CD4-positive, alpha-beta T cell treated with Interleukin-1 beta for 1 hour (primary cell): ENCODE measurements around the gene PANK4.

ENCODE experiments used
- DNase-seq, 2 donors: peaks; one replicate each; pipeline ENCODE4 v3.0.0-alpha.2; 2020 to 2022

PANK4 gene

DNA sequence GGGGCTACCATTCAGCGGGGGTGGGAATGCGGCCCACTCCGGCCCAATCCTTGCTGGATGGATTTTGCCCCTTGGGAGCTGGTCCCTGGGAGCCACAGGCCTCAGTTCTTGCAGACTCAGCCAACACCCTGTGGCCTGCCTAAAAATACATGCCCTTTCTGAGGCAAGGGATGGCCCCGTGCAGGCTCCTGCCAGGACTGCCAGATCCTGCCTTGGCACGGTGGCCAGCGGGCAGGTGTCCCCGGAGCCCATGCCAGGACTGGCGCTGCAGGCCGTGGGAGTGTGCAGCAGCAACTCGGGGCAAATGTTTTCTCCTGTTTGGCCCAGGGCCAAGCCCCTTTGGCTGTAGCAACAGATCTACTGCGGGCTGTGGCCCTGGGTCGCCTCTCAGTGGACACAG is 1.6 kb upstream of the PANK4 start:
- DNase-seq: no peak

- DNase-seq: no peak
Measured at GRCh38 chr1:2527556-2527860, 1.1 kb upstream of the PANK4 start.

DNA sequence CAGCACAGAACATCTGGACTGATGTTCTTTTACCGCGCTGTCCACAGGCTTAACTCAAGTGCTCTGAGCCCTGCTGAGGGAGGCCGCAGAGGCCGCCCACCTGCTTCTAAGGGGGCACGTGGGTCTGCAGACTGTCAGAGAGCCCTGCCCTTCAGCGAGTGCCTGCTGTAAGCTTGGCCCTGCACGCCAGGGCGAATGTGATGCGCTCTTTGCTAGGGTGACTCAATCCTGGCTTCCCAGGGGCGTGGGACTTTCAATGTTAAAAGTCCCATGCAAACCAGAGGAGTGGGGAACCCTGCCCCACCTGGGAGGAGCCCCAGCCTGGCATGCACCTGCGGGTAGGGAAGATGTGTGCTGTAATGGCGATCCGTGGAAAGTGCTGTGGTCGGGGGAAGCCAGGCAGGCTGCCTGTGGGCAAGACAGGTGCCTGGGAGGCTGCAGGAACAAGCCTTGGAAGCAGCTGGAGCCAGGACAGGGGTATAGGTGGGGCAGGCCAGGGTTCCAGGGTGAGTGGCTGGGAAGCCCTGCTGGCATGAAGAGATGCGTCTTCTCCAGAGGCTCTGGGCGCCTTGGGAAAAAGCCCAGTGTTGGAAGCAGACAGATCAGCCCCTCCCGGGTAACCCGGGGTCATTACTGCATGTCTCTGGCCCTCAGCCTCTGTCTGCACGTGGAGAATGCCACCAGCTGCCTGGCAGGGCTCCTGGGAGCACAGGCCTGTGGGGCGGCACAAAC is 594 bp upstream of the PANK4 start:
- DNase-seq: no peak

DNA sequence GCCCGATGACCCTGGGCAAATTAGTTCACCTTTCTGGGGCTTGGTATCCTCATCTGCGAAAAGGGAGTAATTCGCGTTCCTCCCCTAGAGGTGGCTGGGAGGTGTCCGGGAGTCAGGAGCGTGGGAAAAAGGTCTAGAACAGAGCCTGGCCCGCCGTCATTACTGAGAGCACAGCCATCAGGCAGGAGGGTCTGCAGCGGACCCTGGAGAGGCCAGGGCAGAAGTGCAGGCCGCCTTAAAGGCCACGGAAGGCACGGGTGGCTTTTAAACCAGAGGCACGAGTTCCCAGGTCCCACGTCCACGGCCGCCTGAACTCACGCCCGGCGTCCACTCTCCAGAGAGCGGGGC is 850 bp downstream of the PANK4 start:
- DNase-seq: no peak

GRCh38 chr1:2523891-2524609 is 2.3 kb downstream of the PANK4 start:
- peak; percentile 40 to 61 for DNase-seq

DNA sequence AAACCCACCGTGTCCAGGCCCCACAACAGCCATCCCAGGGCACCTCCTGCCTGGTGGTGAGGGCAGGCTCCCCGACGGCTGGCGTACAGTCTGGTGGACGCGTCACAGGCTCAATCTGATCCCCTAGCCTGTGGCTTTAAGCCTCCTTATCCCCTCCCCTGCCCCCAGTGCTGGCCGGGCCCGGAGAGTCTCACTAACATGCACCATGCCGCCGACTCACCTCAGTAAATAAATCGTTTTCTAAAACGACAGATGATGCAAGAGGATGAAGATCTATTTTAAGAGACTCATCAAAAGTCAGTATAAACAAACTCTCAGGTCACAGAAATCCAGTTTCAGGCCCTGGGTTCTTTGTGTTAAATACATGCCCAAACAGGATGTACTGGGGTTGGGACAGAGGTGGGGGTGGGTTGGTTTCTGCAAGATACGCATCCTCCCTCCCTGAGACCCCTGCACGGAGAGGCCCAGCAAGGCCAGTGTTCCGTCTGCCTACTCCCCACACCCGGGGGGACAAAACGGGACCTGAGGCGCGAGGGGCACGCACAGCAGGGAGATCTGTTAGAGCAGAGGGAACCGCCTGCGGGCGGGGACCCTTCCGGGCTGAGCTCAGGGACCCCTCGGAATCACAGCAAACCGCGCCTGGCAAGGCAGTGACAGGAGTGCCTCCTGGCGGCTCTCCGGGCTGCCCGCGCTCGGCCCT is 3.1 kb downstream of the PANK4 start:
- peak in 1 of 2 donors; percentile 22 for DNase-seq

- no peak for DNase-seq
Measured at GRCh38 chr1:2522230-2522629, 4.2 kb downstream of the PANK4 start.

DNA sequence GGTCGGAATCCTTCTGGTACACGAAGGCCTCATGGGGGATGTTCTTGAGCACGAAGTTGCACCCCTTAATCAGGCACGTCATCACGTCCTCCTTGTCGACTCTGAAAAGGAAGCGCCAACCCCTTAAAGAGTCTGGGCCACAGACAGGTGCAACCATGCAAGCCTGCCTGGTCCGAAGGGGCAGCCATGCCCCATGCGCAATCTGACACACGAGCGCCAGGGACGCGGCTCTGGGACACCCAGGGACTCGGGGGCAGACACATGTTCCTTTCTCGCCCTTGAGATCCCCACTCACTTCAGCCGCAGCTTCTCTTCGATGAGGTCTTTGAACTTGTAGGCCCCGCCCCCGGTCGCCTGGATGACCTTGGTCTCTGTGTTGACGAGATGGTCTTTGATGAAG is 5.6 kb downstream of the PANK4 start:
- DNase-seq: no peak

DNA sequence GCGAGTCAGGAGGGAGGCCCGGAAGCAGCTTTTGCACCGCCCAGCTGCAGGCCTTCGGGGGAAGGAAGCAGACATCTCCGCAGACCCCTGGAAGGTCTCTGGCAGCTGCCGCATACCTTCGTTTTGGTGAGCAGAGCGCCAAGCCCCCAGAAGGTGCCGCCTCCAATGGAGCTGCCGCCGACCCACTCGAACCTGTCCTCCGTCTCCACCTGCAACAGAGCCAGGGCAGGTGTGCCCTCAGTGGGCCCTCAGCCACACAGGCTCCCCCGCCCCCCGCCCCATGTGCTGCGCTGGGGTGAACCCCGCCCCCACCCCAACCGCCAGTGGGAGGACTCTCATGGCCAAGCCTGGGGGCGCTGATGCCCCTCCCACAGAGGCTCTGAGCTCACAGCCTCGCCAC is 6.2 kb downstream of the PANK4 start:
- no peak for DNase-seq

- DNase-seq: no peak
Measured at GRCh38 chr1:2519729-2520128, 6.7 kb downstream of the PANK4 start.

- DNase-seq: no peak
Measured at GRCh38 chr1:2519029-2519685, 7.2 kb downstream of the PANK4 start.

DNA sequence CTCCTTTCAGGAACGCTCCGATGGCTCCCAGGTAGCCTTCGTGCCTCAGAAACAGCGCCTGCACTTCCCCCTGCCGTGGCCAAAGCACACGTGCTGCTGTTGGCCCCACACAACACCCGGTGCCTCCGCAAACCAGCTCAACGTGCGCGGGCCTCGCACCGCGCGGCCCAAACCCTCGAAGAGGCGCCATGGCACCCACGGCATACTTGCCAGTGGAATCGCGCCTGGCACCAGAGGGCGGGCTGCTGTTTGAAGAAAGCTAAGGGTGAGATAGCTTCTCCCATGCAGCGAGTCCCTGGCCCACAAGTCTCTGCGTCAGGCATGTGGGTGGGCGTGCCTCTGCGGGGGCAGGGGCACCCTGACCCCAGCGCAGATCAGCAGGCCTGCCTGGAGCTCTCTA is 7.9 kb downstream of the PANK4 start:
- DNase-seq: no peak

- no peak for DNase-seq
Measured at GRCh38 chr1:2517966-2518365, 8.4 kb downstream of the PANK4 start.

DNA sequence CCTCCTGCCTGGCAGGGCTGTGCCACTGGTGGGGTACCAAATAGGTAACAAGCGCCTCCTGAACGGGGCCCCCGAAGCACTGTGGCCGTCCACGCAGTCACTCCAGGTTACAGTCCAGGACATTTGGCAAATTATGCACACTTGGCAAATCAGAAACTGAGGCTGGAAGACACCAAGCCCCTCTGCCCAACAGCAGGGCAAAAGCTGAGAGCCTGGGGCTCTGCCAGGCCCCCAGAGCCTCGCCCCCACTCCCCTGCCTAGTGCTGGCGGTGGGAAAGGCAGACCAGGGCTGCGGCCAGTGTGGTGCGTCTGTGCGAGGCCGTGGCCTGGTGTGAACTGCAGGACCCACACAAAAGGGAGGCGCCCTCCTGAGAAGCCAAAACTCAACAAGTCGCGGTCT is 9.4 kb downstream of the PANK4 start:
- no peak for DNase-seq

- no peak for DNase-seq
Measured at GRCh38 chr1:2516124-2516523, 10.3 kb downstream of the PANK4 start.

- DNase-seq: no peak
Measured at GRCh38 chr1:2515763-2516080, 10.7 kb downstream of the PANK4 start.

GRCh38 chr1:2514863-2515762 is 11.3 kb downstream of the PANK4 start:
- no peak for DNase-seq

GRCh38 chr1:2513939-2514652 is 12.3 kb downstream of the PANK4 start:
- no peak for DNase-seq

GRCh38 chr1:2512862-2513421 is 13.5 kb downstream of the PANK4 start:
- DNase-seq: no peak

GRCh38 chr1:2510366-2511155 is 15.8 kb downstream of the PANK4 start:
- no peak for DNase-seq

- no peak for DNase-seq
Measured at GRCh38 chr1:2509589-2509988, 16.8 kb downstream of the PANK4 start.
